Measurements from ENCODE around the gene TRAF3IP3.

TRAF3IP3 gene

DNA sequence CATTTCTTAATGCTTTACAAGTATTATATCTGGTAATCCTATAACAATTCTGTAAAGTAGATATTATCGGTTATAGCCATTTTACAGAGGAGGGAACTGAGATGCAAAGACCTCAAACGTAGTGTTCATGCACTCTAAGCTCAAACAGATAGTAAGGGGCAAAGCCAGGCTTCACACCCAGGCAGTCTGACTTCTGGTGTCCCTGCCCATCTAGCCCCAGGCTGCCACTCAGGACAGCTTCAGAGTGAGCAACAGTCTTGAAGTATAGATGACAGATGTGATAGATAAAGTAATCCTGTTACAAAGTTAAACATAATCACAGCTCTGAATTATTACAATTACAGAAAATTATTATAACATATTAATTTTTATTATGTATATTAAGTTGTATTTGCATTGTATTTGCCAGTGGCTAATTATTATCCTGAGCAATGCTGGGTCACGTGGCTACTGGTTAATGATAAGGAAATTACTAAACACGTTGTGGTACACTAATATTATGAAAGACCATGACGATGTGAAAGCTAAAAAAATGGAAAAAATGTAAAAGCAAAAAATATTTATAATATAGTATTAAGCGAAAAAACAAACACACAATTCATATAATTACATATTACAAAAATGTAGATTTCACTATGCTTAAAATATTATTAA, 6.1 kb upstream of the TRAF3IP3 start:
- TF ChIP-seq, protein P1, sequence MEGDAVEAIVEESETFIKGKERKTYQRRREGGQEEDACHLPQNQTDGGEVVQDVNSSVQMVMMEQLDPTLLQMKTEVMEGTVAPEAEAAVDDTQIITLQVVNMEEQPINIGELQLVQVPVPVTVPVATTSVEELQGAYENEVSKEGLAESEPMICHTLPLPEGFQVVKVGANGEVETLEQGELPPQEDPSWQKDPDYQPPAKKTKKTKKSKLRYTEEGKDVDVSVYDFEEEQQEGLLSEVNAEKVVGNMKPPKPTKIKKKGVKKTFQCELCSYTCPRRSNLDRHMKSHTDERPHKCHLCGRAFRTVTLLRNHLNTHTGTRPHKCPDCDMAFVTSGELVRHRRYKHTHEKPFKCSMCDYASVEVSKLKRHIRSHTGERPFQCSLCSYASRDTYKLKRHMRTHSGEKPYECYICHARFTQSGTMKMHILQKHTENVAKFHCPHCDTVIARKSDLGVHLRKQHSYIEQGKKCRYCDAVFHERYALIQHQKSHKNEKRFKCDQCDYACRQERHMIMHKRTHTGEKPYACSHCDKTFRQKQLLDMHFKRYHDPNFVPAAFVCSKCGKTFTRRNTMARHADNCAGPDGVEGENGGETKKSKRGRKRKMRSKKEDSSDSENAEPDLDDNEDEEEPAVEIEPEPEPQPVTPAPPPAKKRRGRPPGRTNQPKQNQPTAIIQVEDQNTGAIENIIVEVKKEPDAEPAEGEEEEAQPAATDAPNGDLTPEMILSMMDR (IDR thresholded peaks at IDR 0.05; ENCODE audit: extremely low read depth, insufficient read depth, missing control alignments), result no peak
- DNase-seq (ENCODE audit: low spot score), result no peak
- in situ Hi-C loops (cut with MboI; ENCODE audit: low pct_unique_long_range_greater_than_20kb, low sequenced_read_pairs, unreplicated experiment), result no loop called here

GRCh38 chr1:209751627-209752231, 4.1 kb upstream of the TRAF3IP3 start:
- TF ChIP-seq, protein P1 (IDR thresholded peaks at IDR 0.05; ENCODE audit: extremely low read depth, insufficient read depth, missing control alignments), result no peak
- DNase-seq (ENCODE audit: low spot score), result peak; percentile 71
- in situ Hi-C loops (cut with MboI; ENCODE audit: low pct_unique_long_range_greater_than_20kb, low sequenced_read_pairs, unreplicated experiment), result no loop called here

DNA sequence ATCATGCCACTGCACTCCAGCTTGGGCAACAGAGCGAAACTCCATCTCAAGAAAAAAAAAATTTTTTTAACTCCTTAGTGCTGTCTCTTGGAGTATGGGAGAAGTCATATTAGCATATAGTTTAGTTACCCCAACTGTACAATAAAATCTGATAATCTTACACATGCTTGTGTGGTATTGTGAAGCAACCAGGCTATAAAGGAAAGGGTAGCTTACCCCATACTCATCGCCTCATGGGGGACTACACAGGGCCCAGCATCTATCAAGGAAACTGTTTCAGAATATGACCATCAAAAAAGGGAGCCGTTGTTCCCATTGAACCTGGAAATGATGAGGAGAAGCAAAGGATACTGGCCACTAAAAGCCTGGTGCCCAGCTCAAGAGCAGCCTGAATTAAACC, 3.0 kb upstream of the TRAF3IP3 start:
- TF ChIP-seq, protein P1 (IDR thresholded peaks at IDR 0.05; ENCODE audit: extremely low read depth, insufficient read depth, missing control alignments), result no peak
- DNase-seq (ENCODE audit: low spot score), result no peak
- in situ Hi-C loops (cut with MboI; ENCODE audit: low pct_unique_long_range_greater_than_20kb, low sequenced_read_pairs, unreplicated experiment), result no loop called here

- TF ChIP-seq, protein P1 (IDR thresholded peaks at IDR 0.05; ENCODE audit: extremely low read depth, insufficient read depth, missing control alignments), result no peak
- no peak for DNase-seq (ENCODE audit: low spot score)
- in situ Hi-C loops (cut with MboI; ENCODE audit: low pct_unique_long_range_greater_than_20kb, low sequenced_read_pairs, unreplicated experiment), result no loop called here
Observed at GRCh38 chr1:209755256-209755655, 597 bp upstream of the TRAF3IP3 start.

DNA sequence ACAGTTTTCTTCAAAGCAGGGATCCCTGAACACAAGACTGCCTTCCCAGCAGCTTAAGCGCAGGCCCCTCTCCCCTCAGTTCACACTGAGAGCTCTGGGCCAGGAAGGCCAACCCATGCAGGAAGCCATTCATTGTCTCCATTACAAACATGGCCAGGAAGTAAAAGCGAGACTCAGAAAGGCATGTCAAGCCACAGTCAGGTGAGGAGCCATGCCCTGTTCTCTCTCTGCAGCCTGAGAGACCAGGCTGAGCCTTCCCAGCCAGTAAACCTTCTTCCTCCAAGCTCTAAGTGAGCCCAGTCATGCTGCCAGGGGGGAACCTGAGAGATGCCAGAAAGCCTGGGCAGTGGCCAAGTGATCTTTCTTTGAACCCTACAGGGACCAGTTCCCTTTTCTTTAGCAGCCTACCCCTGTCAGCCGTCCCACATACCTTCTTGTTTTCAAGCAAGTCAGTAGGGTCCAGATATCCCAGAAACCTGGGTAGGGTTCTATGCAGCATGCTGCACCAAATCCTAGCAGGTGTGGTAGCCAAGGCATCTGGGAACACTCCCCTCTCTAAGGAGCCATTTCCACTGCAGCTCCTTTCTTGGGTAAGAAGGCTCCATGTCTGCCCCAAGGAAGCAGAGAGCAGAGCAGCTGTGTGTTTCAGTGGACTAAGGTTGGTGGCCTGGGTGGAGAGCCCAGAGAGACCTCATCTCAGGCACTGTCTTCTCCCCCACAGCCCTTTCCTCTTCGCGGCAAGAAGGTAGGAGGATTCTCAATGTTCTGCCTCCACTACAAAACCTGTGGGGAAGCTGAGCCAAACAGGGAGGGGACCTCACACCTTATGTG, 977 bp downstream of the TRAF3IP3 start:
- TF ChIP-seq, protein P1 (IDR thresholded peaks at IDR 0.05; ENCODE audit: extremely low read depth, insufficient read depth, missing control alignments), result no peak
- in situ Hi-C loops (cut with MboI; ENCODE audit: low pct_unique_long_range_greater_than_20kb, low sequenced_read_pairs, unreplicated experiment), result no loop called here
- DNase-seq (ENCODE audit: low spot score), result peak; percentile 26

GRCh38 chr1:209758400-209758799, 2.5 kb downstream of the TRAF3IP3 start:
- in situ Hi-C loops (cut with MboI; ENCODE audit: low pct_unique_long_range_greater_than_20kb, low sequenced_read_pairs, unreplicated experiment), result no loop called here
- DNase-seq (ENCODE audit: low spot score), result no peak
- TF ChIP-seq, protein P1 (IDR thresholded peaks at IDR 0.05; ENCODE audit: extremely low read depth, insufficient read depth, missing control alignments), result no peak
